H1 (cell line): ENCODE measurements around the gene TAF10. TPM values are rescaled to one million over a fixed set of nuclear protein-coding genes. Genes with fewer than 3 reads are reported as not detected.

Source experiments
- CTCF ChIA-PET: fragments of 300-600 bp; sonication (Branson Sonifier 250); formaldehyde crosslinking; loops from one replicate; lab custom pipeline; 2021; ENCODE audit not compliant: partially characterized antibody; lab: Charles Lee
- POLR2A ChIA-PET: fragments of 300-600 bp; sonication (Branson Sonifier 250); formaldehyde crosslinking; loops from one replicate; lab custom pipeline; 2021; ENCODE audit warnings: inconsistent platforms; ENCODE audit not compliant: partially characterized antibody; lab: Charles Lee
- DNase-seq, 2 experiments: peaks; one replicate each; pipeline versions ENCODE4 v3.0.0 to v3.0.0-alpha.2; 2010 to 2022; ENCODE audit warnings: low spot score in 2 of 2, low read depth in 1 of 2, mixed read lengths in 1 of 2
- FAIRE-seq: peaks from 2 replicates; lab custom pipeline; 2011; peaks lifted over from hg19 to GRCh38; lab: Jason Lieb, UNC
- H2AFZ ChIP-seq: 2 replicates; pipeline ENCODE4 v1.8.1; 2012; ENCODE audit warnings: low read length, inconsistent platforms
- H2AK5ac ChIP-seq: 2 replicates; pipeline ENCODE4 v1.6.1; 2013; ENCODE audit warnings: low read depth, low read length
- H2BK120ac ChIP-seq: replicated peaks from 2 replicates; pipeline ENCODE3; 2013; ENCODE audit warnings: low read depth, low read length, inconsistent platforms
- H2BK12ac ChIP-seq: 2 replicates; pipeline ENCODE4 v1.6.1; 2013; ENCODE audit warnings: low read depth, low read length
- H2BK15ac ChIP-seq: 2 replicates; pipeline ENCODE4 v1.6.1; 2013; ENCODE audit warnings: low read length
- H2BK20ac ChIP-seq: 2 replicates; pipeline ENCODE4 v1.6.1; 2013; ENCODE audit warnings: low read length
- H2BK5ac ChIP-seq: 2 replicates; pipeline ENCODE4 v1.6.1; 2013; ENCODE audit warnings: low read depth, low read length
- H3K14ac ChIP-seq: 2 replicates; pipeline ENCODE4 v1.6.1; 2013; ENCODE audit warnings: inconsistent platforms; ENCODE audit not compliant: insufficient read length
- H3K18ac ChIP-seq: 2 replicates; pipeline ENCODE4 v1.6.1; 2013; ENCODE audit warnings: low read length; ENCODE audit errors: extremely low read depth
- H3K23ac ChIP-seq: 2 replicates; pipeline ENCODE4 v1.6.1; 2013; ENCODE audit warnings: inconsistent platforms; ENCODE audit not compliant: insufficient read length
- H3K23me2 ChIP-seq: 2 replicates; pipeline ENCODE4 v1.6.1; 2013; ENCODE audit warnings: low read depth, low read length
- H3K27ac ChIP-seq: 2 replicates; pipeline ENCODE4 v1.6.1; 2011; ENCODE audit warnings: low read depth, low read length, inconsistent platforms
- H3K27me3 ChIP-seq, 4 experiments: replicated peaks in 1 of 4; 1 replicate in 1 of 4; 2 replicates in 3 of 4; pipeline versions ENCODE4 v1.6.1 to v1.8.1; 2011 to 2013; ENCODE audit warnings: low read length in 3 of 4, mild to moderate bottlenecking in 3 of 4, inconsistent platforms in 2 of 4, mixed read lengths in 2 of 4, moderate library complexity in 1 of 4; ENCODE audit not compliant: control insufficient read depth in 3 of 4, insufficient read depth in 3 of 4; ENCODE audit errors: extremely low read depth in 1 of 4
- H3K36me3 ChIP-seq, 4 experiments: 2 replicates each; pipeline versions ENCODE4 v1.6.1 to v1.8.1; 2011 to 2013; ENCODE audit warnings: mild to moderate bottlenecking in 4 of 4, low read length in 3 of 4, moderate library complexity in 2 of 4, control low read depth in 1 of 4, inconsistent platforms in 1 of 4; ENCODE audit not compliant: insufficient read depth in 4 of 4, control insufficient read depth in 2 of 4
- H3K4ac ChIP-seq: replicated peaks from 2 replicates; pipeline ENCODE3; 2013; ENCODE audit warnings: low read length, low read depth, mixed read lengths, inconsistent platforms; ENCODE audit not compliant: insufficient read length
- H3K4me1 ChIP-seq, 4 experiments: replicated peaks in 1 of 4; 1 replicate in 1 of 4; 2 replicates in 3 of 4; pipeline versions ENCODE4 v1.6.1 to v1.8.1; 2011 to 2013; ENCODE audit warnings: low read length in 3 of 4, inconsistent platforms in 2 of 4, mixed read lengths in 1 of 4; ENCODE audit not compliant: insufficient read depth in 4 of 4, control insufficient read depth in 3 of 4
- H3K4me2 ChIP-seq, 2 experiments: 2 replicates each; pipeline versions ENCODE4 v1.6.1 to v1.8.1; 2011 to 2013; ENCODE audit warnings: low read depth in 2 of 2, low read length in 2 of 2, control low read depth in 1 of 2, inconsistent platforms in 1 of 2, mild to moderate bottlenecking in 1 of 2; ENCODE audit not compliant: insufficient read depth in 1 of 2
- H3K4me3 ChIP-seq, 4 experiments: fragments of 200-600, 300-600 bp in 1 of 4; sonication (generic), shearing (Covaris generic), sonication (Bioruptor Twin) in 1 of 4; 2 replicates each; pipeline versions ENCODE4 v1.5.1 to v1.8.1; 2011 to 2016; ENCODE audit warnings: low read length in 4 of 4, low read depth in 3 of 4, control low read depth in 2 of 4, inconsistent platforms in 2 of 4, mild to moderate bottlenecking in 2 of 4, mixed read lengths in 1 of 4, moderate library complexity in 1 of 4; ENCODE audit not compliant: insufficient read depth in 2 of 4; ENCODE audit errors: extremely low read depth in 1 of 4
- H3K56ac ChIP-seq: replicated peaks from 2 replicates; pipeline ENCODE3; 2013; ENCODE audit warnings: low read depth, mild to moderate bottlenecking, mixed read lengths, low read length, inconsistent platforms; ENCODE audit not compliant: insufficient read length
- H3K79me1 ChIP-seq: 2 replicates; pipeline ENCODE4 v1.6.1; 2013; ENCODE audit warnings: low read depth, low read length, control low read depth
- H3K79me2 ChIP-seq, 2 experiments: 2 replicates each; pipeline versions ENCODE4 v1.6.1 to v1.8.1; 2012 to 2013; ENCODE audit warnings: low read length in 2 of 2, mild to moderate bottlenecking in 2 of 2, inconsistent platforms in 1 of 2; ENCODE audit not compliant: insufficient read depth in 2 of 2, control insufficient read depth in 1 of 2
- H3K9ac ChIP-seq, 4 experiments: replicated peaks in 1 of 4; 1 replicate in 1 of 4; 2 replicates in 3 of 4; pipeline versions ENCODE4 v1.6.1 to v1.8.1; 2011 to 2013; ENCODE audit warnings: low read depth in 3 of 4, low read length in 3 of 4, control low read depth in 2 of 4, mild to moderate bottlenecking in 2 of 4, moderate library complexity in 2 of 4, inconsistent platforms in 1 of 4; ENCODE audit errors: extremely low read depth in 1 of 4
- H3K9me3 ChIP-seq, 2 experiments: 2 replicates each; pipeline versions ENCODE4 v1.6.1 to v1.8.1; 2012 to 2013; ENCODE audit warnings: mild to moderate bottlenecking in 2 of 2, moderate library complexity in 2 of 2, control low read depth in 1 of 2, inconsistent platforms in 1 of 2, low read depth in 1 of 2, low read length in 1 of 2, mixed read lengths in 1 of 2; ENCODE audit not compliant: insufficient read depth in 2 of 2
- H4K20me1 ChIP-seq, 2 experiments: replicated peaks in 1 of 2; 2 replicates each; pipeline versions ENCODE3 to v1.8.1; 2011 to 2013; ENCODE audit warnings: inconsistent platforms in 2 of 2, low read length in 2 of 2, mild to moderate bottlenecking in 1 of 2; ENCODE audit not compliant: insufficient read depth in 2 of 2, control insufficient read depth in 1 of 2
- H4K5ac ChIP-seq: 2 replicates; pipeline ENCODE4 v1.6.1; 2013; ENCODE audit warnings: low read length, low read depth, mixed read lengths, inconsistent platforms; ENCODE audit not compliant: insufficient read length
- H4K8ac ChIP-seq: 2 replicates; pipeline ENCODE4 v1.8.0; 2013; ENCODE audit warnings: mild to moderate bottlenecking, moderate library complexity, low read length, inconsistent platforms; ENCODE audit not compliant: insufficient read depth; ENCODE audit errors: extremely low read depth
- H4K91ac ChIP-seq: replicated peaks from 2 replicates; pipeline ENCODE3; 2013; ENCODE audit warnings: low read length, mixed read lengths, inconsistent platforms; ENCODE audit not compliant: insufficient read length
- EZH2 ChIP-seq: fragments of 200-600 bp; sonication (generic); IDR thresholded peaks from 2 replicates; pipeline ENCODE4 v1.7.1; 2012; ENCODE audit warnings: low read depth, mild to moderate bottlenecking, moderate library complexity, low read length, inconsistent platforms; ENCODE audit not compliant: severe bottlenecking
- JUND ChIP-seq: IDR thresholded peaks from 2 replicates; pipeline ENCODE4 v1.6.1; 2011; ENCODE audit warnings: mild to moderate bottlenecking, improper control_type of control experiment, low read length
- MAFK ChIP-seq: IDR thresholded peaks from 2 replicates; pipeline ENCODE4 v1.6.1; 2012; ENCODE audit warnings: low read depth, mild to moderate bottlenecking, improper control_type of control experiment, low read length
- POU5F1 ChIP-seq: IDR thresholded peaks from 2 replicates; pipeline ENCODE4 v1.6.1; 2011; ENCODE audit warnings: low read depth, mild to moderate bottlenecking, low read length, moderate library complexity
- RAD21 ChIP-seq, 2 experiments: IDR thresholded peaks in 1 of 2; conservative IDR thresholded peaks in 1 of 2; 2 replicates each; pipeline ENCODE4 v1.6.1; 2011; ENCODE audit warnings: low read depth in 2 of 2, low read length in 2 of 2, improper control_type of control experiment in 1 of 2, inconsistent platforms in 1 of 2, mild to moderate bottlenecking in 1 of 2, moderate library complexity in 1 of 2
- WGBS, 2 experiments: shearing (Covaris generic) in 1 of 2; methylation state at CpG; one replicate each; pipeline versions ENCODE4 v1.1.6 to v1.1.7; 2013 to 2015; ENCODE audit warnings: low lambda C conversion rate in 2 of 2, mixed read lengths in 2 of 2, inconsistent platforms in 1 of 2, low coverage in 1 of 2, missing lambda C conversion rate in 1 of 2; ENCODE audit not compliant: insufficient replicate concordance in 2 of 2, insufficient coverage in 1 of 2, insufficient read length in 1 of 2; ENCODE audit errors: extremely low coverage in 1 of 2, missing lambda C conversion rate in 1 of 2; 5-methylcytosine and 5-hydroxymethylcytosine counted together
- polyA plus RNA-seq, 7 experiments: library from polyadenylated mRNA; depleted of rRNA in 3 of 7; stranded (reverse) in 5 of 7; unstranded in 2 of 7; fragments of >200 nt in 5 of 7; fragments of 200-250 nt in 2 of 7; gene quantifications; 1 replicate in 5 of 7; 2 replicates in 1 of 7; 4 replicates in 1 of 7; pipeline versions ENCODE4 v1.2.1 to v1.2.3, GENCODE V29; 2011 to 2013; ENCODE audit warnings: missing spikeins in 2 of 7, mixed read lengths in 2 of 7
- total RNA-seq: library from RNA; stranded (reverse); fragmentation: NEBNext Ultra II Directional; extraction: Animal tissue kit (Norgen Biotek cat#: 25700); gene quantifications from 2 replicates; pipeline ENCODE4 v1.2.1, GENCODE V29; 2021
- TF ChIP-seq, protein P1 (sequence below): IDR thresholded peaks from 2 replicates; pipeline ENCODE4 v1.6.1; 2011; ENCODE audit warnings: low read length, improper control_type of control experiment

TAF10 gene
- total and polyA plus RNA-seq, 2 of the 8 experiments (the other 6 are each of a cell fraction or from before 2014, with no cell fraction given) = 128 to 213 TPM

DNA sequence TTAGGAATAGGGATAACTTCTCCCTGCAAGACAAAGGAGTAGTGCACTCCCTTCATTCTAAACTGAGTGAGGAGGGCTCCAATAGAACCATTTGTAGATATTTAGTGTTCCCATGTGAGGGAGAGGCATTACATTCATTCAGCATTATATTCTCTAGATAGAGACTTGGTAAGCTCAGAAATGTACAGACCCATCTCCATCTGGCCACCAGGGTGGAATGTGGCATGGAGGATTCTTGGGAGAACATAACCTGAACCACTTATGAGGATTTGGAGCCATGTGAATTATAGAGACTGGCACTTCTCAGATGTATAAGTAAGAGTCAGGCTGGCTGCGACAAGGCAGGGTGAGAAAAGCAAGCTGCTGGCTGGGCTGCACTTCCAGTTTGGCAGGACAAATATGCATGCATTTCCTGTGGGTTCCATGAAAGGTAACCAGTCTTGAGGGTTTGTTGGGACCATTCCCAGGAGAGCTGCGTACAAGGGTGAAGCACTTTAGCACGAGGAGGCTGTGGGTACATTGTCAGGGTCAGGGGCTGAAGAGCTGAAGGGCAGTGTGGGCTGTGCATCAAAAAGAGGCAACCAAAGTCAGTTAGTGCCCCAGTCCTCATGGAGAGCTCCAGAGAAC, 17.8 kb downstream of the TAF10 start:
- ChIA-PET POLR2A (interaction anchor here (1.0 to 4.8 kb wide), 5 partner anchors 9 to 18 kb away, joined by 3 to 22 read pairs (median 6); partner anchors contain the start of genes ILK, RRP8 and TAF10), CTCF (interaction anchor here (0.9 to 3.8 kb wide), 17 partner anchors 7 to 215 kb away, joined by 3 to 26 read pairs (median 4); partner anchors contain the start of gene RRP8)
- no peak for FAIRE-seq

More for the DNA sequence above, 17.8 kb downstream of the TAF10 start:
- Histone ChIP-seq H4K20me1 (peaks cover 0 to 4% of the 10 kb centered on the region in 2 experiments), H4K5ac (no peak overlapping the region), H2BK12ac (0 out of 2 replicates have a peak overlapping the region, but pooled peaks have one; percentile 60), H3K4ac (no peak overlapping the region), H3K4me1 (no peaks in the 10 kb centered on the region), H2BK120ac (no peak overlapping the region), H4K8ac (no peak overlapping the region), H3K27me3 (no peaks in the 10 kb centered on the region), H3K9me3 (no peaks in the 10 kb centered on the region), H3K23ac (no peak overlapping the region), H2AK5ac (no peak overlapping the region), H2BK20ac (no peak overlapping the region), H3K23me2 (no peaks in the 10 kb centered on the region; the same call in 1 of the 2 replicates), H3K4me3 (no peak overlapping the region), H4K91ac (no peak overlapping the region), H3K79me2 (no peaks in the 10 kb centered on the region), H3K36me3 (peaks cover 0 to 10% (median 1%) of the 10 kb centered on the region in 4 experiments; a peak in 3 of 8 replicates), H3K4me2 (no peak overlapping the region), H2BK5ac (no peak overlapping the region; the same call in 1 of the 2 replicates), H3K79me1 (no peaks in the 10 kb centered on the region; the same call in 1 of the 2 replicates), H3K27ac (no peak overlapping the region), H3K18ac (no peak overlapping the region), H2BK15ac (no peak overlapping the region), H2AFZ (no peak overlapping the region), H3K56ac (no peak overlapping the region), H3K14ac (no peak overlapping the region), H3K9ac (no peak overlapping the region)
- peak in 1 of 2 experiments; percentile 32 for DNase-seq
- no peak for TF ChIP-seq JUND
- TF ChIP-seq, protein P1, sequence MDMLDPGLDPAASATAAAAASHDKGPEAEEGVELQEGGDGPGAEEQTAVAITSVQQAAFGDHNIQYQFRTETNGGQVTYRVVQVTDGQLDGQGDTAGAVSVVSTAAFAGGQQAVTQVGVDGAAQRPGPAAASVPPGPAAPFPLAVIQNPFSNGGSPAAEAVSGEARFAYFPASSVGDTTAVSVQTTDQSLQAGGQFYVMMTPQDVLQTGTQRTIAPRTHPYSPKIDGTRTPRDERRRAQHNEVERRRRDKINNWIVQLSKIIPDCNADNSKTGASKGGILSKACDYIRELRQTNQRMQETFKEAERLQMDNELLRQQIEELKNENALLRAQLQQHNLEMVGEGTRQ = no peak
- TF ChIP-seq MAFK = no peak
- TF ChIP-seq RAD21 (IDR thresholded peaks at IDR 0.05 in 1 of 2, conservative IDR thresholded peaks at IDR 0.05 in 1 of 2; ENCODE audit: low read depth in 2 of 2, low read length in 2 of 2) = no peak
- TF ChIP-seq EZH2 = no peak
- TF ChIP-seq POU5F1 = no peak
- 95% methylated on average over 3 of the region's 3 CpGs; no CpG with 5 or more reads in 1 of the 2 experiments for WGBS, 2 experiments
